ENCODE data around the gene C10orf105. TPM values are rescaled to one million over a fixed set of nuclear protein-coding genes. Genes with fewer than 3 reads are reported as not detected.
A peak's percentile ranks its signal among the peaks of the same experiment; 100 is the strongest.

The C10orf105 gene
- total RNA-seq, 2 donors from 2014 or later = 0.14 TPM; not detected in 1

GRCh38 chr10:71700731-71701368, 18.7 kb downstream of the C10orf105 start:
- no peaks in the 10 kb centered on the region for H3K27me3 ChIP-seq (replicated peaks; ENCODE audit: insufficient read depth)
- DNase-seq (ENCODE audit: low spot score) (no peak), ATAC-seq (ENCODE audit: insufficient number of reproducible peaks, low FRiP score, low read depth) (no peak)
- no peak overlapping the region for H3K4me3 ChIP-seq
- TF ChIP-seq CTCF (IDR thresholded peaks at IDR 0.05) = no peak
- no peaks in the 10 kb centered on the region for H3K9me3 ChIP-seq
- no peaks in the 10 kb centered on the region for H3K4me1 ChIP-seq (ENCODE audit: control insufficient read depth in 1 of 2, low read depth in 2 of 2)
- no peak overlapping the region for H3K27ac ChIP-seq
- H3K36me3 ChIP-seq = no peaks in the 10 kb centered on the region

DNA sequence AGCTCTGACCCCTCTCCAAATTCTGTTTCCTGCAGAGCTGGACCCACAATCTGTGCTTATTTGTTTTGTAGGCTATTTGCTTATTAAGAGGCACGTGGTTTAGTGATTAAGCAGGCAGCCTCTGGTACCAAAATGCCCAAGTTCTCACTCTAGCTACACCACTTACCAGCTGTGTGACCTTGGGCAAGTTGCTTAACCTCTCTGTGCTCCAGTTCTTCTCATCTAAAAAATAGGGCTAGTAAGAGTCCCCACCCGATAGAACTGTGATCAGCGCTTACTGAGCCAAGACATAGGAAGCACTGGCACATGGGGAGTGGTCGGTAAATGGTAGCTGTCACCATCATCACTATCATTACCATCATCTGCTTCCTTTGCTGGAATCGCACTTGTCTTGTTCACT, 20.8 kb downstream of the C10orf105 start:
- no peak overlapping the region for H3K4me3 ChIP-seq
- no peak for TF ChIP-seq CTCF (IDR thresholded peaks at IDR 0.05)
- H3K4me1 ChIP-seq (ENCODE audit: control insufficient read depth in 1 of 2, low read depth in 2 of 2) = no peaks in the 10 kb centered on the region
- no peaks in the 10 kb centered on the region for H3K36me3 ChIP-seq
- ATAC-seq (ENCODE audit: insufficient number of reproducible peaks, low FRiP score, low read depth) = no peak
- no peak for DNase-seq (ENCODE audit: low spot score)
- H3K27ac ChIP-seq = no peak overlapping the region
- H3K27me3 ChIP-seq (replicated peaks; ENCODE audit: insufficient read depth) = no peaks in the 10 kb centered on the region
- H3K9me3 ChIP-seq = no peaks in the 10 kb centered on the region

GRCh38 chr10:71697938-71698709, 21.5 kb downstream of the C10orf105 start:
- no peaks in the 10 kb centered on the region for H3K36me3 ChIP-seq
- H3K27ac ChIP-seq = no peak overlapping the region
- H3K27me3 ChIP-seq (replicated peaks; ENCODE audit: insufficient read depth) = no peaks in the 10 kb centered on the region
- no peaks in the 10 kb centered on the region for H3K4me1 ChIP-seq (ENCODE audit: control insufficient read depth in 1 of 2, low read depth in 2 of 2)
- TF ChIP-seq CTCF (IDR thresholded peaks at IDR 0.05) = no peak
- H3K4me3 ChIP-seq = no peak overlapping the region
- no peak for ATAC-seq (ENCODE audit: insufficient number of reproducible peaks, low FRiP score, low read depth)
- DNase-seq (ENCODE audit: low spot score) = no peak
- no peaks in the 10 kb centered on the region for H3K9me3 ChIP-seq

DNA sequence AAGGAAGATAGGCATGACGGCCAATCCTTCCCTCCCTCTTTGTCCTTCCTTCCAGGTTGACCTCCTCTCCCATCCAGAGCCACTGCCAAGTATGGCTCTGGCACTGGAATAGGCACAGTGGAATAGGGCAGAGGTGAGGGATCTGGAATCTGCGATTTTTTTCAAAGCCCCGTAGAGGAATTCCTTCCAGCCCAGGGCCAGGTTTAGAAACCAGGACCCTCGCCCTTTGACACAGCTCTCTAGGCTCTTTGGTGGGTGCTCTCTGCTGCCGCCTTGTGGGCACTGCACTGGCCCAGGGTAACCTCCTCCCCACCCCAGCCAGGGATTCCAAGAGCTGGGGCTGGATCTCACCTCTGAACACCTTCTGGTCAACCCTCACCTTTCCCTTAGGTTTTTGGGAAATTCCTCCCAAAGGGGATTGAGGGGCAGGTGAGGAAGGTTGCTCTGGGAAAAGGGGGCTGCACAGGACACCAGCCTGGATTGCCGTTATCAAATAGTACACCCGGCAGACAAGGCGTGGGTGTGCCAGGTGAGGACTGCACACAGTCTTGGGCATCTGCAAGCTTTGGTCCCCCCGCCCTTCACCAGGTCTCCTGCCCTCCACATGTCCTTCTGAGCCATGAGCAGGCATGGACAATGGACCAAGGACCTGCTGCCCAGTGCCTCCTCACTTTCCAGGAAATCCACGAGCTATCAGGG, 22.8 kb downstream of the C10orf105 start:
- Histone ChIP-seq H3K27ac (no peak overlapping the region), H3K4me1 (ENCODE audit: control insufficient read depth in 1 of 2, low read depth in 2 of 2) (no peaks in the 10 kb centered on the region), H3K9me3 (no peaks in the 10 kb centered on the region), H3K4me3 (no peak overlapping the region), H3K36me3 (no peaks in the 10 kb centered on the region), H3K27me3 (replicated peaks; ENCODE audit: insufficient read depth) (no peaks in the 10 kb centered on the region)
- no peak for DNase-seq (ENCODE audit: low spot score)
- ATAC-seq (ENCODE audit: insufficient number of reproducible peaks, low FRiP score, low read depth) = no peak
- peak; percentile 66 for TF ChIP-seq CTCF (IDR thresholded peaks at IDR 0.05)
